Activated CD4-positive, alpha-beta T cell treated with anti-CD3 and anti-CD28 coated beads, Interleukin-2, amount 50 U/mL, for 24 hours (primary cell): ENCODE data around the gene R3HDML.

ENCODE experiments used
- DNase-seq, 2 donors: peaks; one replicate each; pipeline ENCODE4 v3.0.0-alpha.2; 2020; ENCODE audit warnings: low read depth in 1 of 2, low spot score in 1 of 2

R3HDML gene

DNA sequence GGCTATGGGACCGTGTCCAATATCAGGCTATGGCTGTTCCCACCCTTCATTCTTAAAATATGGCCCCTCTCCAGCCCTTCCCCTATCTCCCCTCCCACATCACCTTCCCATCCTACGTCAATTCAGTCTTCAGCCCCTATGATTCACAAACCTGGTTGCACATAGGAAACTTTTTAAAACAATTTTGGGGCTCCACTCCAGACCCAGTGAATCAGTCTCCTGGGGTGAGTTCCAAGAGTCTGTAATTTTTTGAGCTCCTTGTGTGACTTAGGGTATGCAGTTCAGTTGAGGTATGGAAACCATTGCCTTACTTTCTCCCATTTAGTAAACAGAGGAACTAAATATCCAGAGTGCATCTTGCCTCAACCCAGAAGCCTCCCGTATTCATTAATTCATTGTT is 24.2 kb downstream of the R3HDML start:
- no peak for DNase-seq

DNA sequence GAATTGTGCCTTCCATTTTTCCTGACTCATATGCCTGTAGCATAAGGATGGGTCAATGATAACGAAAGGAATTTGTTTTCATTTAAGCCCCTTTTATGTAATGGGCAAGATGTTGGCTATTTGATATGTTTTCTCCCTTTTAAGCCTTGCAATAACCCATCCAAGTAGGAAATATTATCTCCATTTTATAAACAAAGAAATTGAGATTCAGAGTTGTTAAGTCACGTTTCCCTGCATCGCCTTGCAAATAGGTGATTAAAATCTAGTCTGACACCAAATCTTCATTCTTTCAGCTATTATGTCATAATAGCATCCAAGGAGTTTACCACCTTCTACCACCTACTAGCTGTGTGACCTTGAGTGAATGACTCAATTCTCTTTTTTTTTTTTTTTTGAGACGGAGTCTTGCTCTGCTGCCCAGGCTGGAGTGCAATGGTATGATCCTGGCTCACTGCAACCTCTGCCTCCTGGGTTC is 25.7 kb downstream of the R3HDML start:
- DNase-seq = no peak

- DNase-seq = no peak
Observed at GRCh38 chr20:44364068-44364467, 27.2 kb downstream of the R3HDML start.

GRCh38 chr20:44364780-44365179 is 27.9 kb downstream of the R3HDML start:
- no peak for DNase-seq

DNA sequence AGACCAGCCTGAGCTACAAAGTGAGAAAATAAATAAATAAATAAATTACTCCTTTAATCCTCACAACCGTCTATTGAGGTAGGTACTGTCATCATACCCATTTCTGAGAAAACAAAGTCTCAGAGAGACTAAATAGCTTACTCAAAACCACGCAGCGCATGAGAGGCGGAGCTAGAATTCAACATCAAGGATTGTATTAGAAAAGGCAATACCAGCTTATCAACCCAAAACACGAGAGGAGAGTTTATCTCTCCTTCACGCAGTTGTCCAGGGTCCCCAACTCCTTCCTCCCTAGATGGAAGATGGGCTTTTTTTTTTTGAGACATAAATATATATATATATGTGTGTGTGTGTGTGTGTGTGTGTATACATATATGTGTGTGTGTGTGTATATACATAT is 30.9 kb downstream of the R3HDML start:
- DNase-seq = no peak

GRCh38 chr20:44370639-44371218 is 33.9 kb downstream of the R3HDML start:
- DNase-seq = no peak

- DNase-seq = no peak
Observed at GRCh38 chr20:44382641-44383040, 45.8 kb downstream of the R3HDML start.

GRCh38 chr20:44384423-44385027 is 47.7 kb downstream of the R3HDML start:
- DNase-seq = peak; percentile 64 to 77

DNA sequence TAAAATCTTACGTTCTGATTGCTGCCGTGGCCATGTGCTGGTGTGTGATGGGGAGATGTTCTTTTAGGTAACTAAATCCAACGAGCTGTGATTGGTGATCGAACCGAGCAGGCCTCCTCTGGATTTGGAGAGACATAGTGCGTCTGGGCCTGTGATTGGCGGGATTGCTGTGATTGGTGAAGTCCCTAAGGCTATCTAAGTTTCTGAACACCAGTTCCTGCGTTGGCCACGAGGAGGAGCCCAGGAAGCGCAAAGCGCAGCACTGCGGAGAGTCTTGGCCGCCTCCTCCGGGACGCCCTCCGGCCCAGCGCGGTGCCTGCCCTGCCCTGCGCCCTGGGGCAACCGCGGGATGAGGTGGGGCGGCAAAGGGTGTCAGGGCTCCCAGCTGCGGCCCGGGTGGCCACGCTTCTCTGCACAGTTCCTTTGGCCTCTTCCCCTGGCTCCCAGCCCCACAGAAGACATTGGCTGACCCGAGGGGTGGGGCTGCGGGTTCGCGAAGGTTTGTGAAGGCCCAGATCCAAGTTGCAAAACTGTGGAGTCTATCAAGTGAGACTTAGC is 51.7 kb downstream of the R3HDML start:
- DNase-seq = peak; percentile 32 to 56

DNA sequence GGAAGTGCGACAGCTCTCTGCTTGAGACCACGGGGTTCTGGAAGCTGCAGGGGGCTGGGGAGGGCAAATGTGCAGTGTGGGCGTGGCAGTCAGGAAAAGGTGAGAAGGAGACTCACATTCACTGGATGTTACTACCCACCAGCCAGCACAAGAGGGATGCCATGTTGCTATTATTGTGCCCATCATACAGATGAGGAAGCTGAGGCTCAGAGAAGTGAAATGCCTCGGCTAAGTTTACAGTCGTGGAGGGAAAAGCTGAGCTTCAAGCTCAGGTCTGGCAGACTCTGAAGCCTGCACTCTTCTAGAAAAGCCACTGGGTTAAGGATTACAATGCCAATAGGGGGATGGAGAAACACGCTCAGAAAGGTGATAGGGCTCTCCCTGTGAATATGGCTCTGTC is 53.0 kb downstream of the R3HDML start:
- no peak for DNase-seq

DNA sequence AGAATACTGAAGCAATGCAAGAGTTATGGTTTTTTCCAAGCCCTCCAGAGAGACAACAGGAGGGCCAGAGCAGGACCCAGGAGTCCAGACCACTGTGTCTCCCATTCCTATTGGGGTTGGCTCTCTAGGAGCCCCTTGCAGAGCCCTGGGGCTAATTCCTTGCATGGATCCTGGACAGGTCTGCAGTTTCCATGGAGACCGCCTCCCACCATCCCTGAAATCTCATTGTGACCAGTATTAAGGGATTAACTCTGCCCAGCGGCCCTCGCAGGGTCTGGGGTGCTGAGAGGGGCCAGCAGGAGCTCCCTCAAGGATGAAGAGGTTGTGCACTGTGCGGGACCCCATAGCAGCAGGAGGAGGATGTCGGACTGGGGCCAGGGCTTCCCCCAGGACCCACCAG is 53.4 kb downstream of the R3HDML start:
- DNase-seq = no peak

DNA sequence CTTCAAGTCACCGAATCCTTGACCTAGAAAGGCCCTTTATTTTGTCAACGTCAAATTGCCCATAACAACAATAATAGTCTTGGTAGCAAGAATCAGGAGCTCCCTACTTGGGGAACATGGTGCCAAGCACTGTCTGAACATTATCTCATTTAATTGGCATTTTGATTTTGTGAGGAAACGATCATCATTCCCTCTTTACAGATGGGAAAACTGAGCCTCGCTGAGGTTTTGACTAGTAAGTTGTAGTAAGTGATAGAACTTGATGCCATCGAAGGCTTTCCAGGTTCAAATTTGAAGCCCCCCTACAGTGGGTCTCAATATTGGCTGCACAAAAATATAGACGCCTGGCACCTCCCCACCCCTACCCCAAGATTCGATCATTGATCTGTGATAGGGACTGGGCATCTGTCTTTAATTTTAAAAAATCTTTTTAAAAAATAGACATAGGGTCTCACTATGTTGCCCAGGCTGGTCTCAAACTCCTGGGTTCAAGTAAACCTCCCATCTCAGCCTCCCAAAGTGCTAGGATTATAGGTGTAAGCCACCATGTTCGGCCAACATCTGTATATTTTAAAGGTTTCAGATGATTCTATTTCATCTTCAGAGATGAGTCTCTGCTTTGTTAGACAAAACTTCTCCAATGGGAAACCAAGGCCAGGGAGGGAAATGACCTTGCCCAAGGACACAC is 55.4 kb downstream of the R3HDML start:
- DNase-seq = no peak

- DNase-seq = no peak
Observed at GRCh38 chr20:44392776-44393607, 56.1 kb downstream of the R3HDML start.

DNA sequence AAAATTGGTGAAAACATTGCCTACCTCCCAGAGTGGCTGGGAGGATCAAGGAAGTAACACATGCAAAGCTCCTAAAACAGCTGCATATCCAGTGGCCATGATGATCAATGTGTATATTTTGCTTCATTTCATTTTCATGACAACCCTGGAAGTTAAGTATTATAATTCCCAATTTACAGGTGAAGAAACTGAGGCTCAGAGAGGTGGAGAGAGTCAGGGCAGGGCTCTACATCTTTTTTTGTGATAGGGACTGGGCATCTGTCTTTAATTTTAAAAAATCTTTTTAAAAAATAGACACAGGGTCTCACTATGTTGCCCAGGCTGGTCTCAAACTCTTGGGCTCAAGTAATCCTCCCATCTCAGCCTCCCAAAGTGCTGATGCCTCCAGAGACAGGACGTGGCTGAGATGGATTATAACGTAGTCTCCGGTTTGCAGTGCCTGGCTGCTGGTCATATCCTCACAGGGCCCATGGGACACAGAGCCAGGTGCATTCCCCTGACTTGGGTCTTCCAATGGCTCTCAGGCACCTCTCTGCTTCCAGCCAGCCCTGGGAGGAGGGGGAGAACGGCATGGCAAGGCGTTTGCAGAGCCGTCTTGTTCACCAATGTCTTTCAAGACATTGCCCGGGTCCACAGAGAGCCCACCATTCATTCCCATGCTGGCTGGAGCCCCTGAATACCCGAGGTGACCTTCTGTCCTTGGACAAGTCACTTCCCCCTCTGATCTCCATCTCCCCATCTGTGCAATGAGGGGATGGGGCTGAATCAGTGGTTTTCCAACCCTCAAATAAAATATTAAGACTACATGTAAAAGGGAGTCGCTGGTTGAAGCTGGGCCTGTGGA is 57.0 kb downstream of the R3HDML start:
- DNase-seq = no peak

GRCh38 chr20:44394452-44394701 is 57.5 kb downstream of the R3HDML start:
- DNase-seq = no peak

DNA sequence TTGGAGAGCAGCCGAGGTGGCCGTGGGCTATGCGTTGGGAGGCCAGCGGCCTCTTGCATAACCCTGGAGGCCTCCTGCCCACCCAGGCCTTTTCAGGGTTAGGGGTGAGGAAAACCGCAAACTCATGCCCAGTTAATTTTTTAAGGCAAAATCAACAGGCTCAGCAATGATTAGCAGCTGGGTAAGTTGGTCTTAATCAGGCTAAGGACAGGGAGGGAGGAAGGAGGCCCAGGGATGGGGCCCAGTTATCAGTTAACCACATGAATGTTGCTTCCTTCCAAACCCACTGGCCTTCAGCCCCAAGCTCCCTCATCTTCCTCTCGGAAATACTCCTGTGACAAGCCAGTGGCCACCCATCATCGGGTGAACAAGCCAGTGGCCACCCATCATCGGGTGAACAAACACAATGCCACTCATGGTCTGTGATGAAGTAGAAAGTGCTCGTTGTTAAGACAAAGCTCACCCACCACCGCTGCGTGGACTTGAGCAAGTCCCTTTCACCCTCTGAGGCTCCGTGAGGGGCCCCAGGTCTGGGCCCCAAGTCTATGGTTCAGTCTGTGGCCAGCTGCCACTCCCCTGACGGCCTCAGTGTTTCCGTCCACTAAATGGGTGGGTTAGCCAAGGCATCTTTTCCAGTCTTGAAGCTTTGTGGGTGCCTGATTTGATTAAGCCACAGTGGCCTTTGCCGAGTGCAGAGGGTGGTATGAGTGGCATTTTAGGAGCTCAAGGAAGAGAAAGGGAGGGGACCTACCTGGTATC is 58.0 kb downstream of the R3HDML start:
- no peak for DNase-seq

- no peak for DNase-seq
Observed at GRCh38 chr20:44395461-44396340, 58.9 kb downstream of the R3HDML start.

DNA sequence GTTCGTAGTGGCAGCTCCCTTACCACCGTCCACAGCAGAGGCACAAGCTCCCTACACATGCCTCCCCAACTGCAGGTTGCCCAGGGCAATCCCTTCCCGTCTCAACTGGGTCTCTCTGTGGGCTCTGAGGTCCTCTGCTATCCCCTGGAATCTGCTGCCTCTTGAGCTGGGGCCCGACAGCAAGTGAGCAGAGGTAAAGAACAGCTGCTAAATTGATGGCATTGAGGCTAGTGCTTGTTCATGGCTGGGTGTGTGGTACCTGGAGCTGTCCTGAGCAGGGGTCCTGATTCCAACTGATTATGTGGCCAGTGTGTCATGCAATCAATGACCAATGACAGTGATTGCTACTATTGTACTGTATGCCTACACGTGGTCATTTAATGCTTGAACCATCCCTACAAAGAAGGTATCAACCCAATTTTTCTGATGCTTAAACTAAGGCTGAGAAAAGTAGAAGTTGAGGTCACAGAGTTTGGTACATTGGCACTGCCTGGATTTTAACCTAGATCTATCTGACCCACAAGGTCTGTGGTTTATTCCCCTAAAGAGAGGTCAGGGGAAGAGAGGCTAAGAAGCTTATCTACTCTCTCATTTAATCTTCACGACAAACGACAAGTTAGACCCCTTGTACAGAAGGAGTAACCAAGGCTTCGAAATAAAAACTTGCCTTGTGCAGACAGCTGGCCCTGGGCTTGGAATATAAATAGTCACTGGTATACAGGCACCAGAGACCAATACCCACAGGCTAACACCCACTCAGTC is 59.7 kb downstream of the R3HDML start:
- DNase-seq = no peak
